Hypothalamus (tissue), 51 donors: ENCODE measurements around the gene ZNF410.
"Not testable (repeated sequence)": the region's sequence is repeated elsewhere in the genome, so short reads cannot be mapped to it uniquely, and the experiment has no call there.

Experiments used
- DNase-seq, 51 donors: peaks; one replicate each; lab custom pipeline; 2025; lab: John Stamatoyannopoulos, UW

ZNF410 gene

GRCh38 chr14:73884438-73885190 lies 2.0 kb upstream of the ZNF410 start:
- no peak for DNase-seq

GRCh38 chr14:73887318-73887616 lies 608 bp downstream of the ZNF410 start:
- DNase-seq, result no peak

- no peak for DNase-seq
Measured at GRCh38 chr14:73887694-73888459, 1.2 kb downstream of the ZNF410 start.

GRCh38 chr14:73888460-73888725 lies 1.7 kb downstream of the ZNF410 start:
- DNase-seq, result no peak

GRCh38 chr14:73888971-73889370 lies 2.3 kb downstream of the ZNF410 start:
- DNase-seq, result no peak

GRCh38 chr14:73889376-73889775 lies 2.7 kb downstream of the ZNF410 start:
- no peak for DNase-seq

- DNase-seq, result not testable (repeated sequence)
Measured at GRCh38 chr14:73894180-73894687, 7.6 kb downstream of the ZNF410 start.

GRCh38 chr14:73895939-73896338 lies 9.3 kb downstream of the ZNF410 start:
- peak in 1 of 51 donors; percentile 28 for DNase-seq

- DNase-seq, result no peak
Measured at GRCh38 chr14:73896521-73896920, 9.9 kb downstream of the ZNF410 start.

GRCh38 chr14:73903028-73903427 lies 16.4 kb downstream of the ZNF410 start:
- no peak for DNase-seq

GRCh38 chr14:73909681-73910080 lies 23.0 kb downstream of the ZNF410 start:
- no peak for DNase-seq

- DNase-seq, result no peak
Measured at GRCh38 chr14:73913256-73913655, 26.6 kb downstream of the ZNF410 start.

- DNase-seq, result no peak
Measured at GRCh38 chr14:73916324-73916723, 29.7 kb downstream of the ZNF410 start.

GRCh38 chr14:73919457-73919856 lies 32.8 kb downstream of the ZNF410 start:
- not testable (repeated sequence) for DNase-seq

- DNase-seq, result no peak
Measured at GRCh38 chr14:73924337-73924736, 37.7 kb downstream of the ZNF410 start.

- DNase-seq, result no peak
Measured at GRCh38 chr14:73935666-73936065, 49.0 kb downstream of the ZNF410 start.

GRCh38 chr14:73936548-73936947 lies 49.9 kb downstream of the ZNF410 start:
- no peak for DNase-seq

GRCh38 chr14:73937012-73937411 lies 50.4 kb downstream of the ZNF410 start:
- DNase-seq, result no peak

GRCh38 chr14:73942180-73942579 lies 55.5 kb downstream of the ZNF410 start:
- no peak for DNase-seq

- DNase-seq, result no peak
Measured at GRCh38 chr14:73943083-73943482, 56.4 kb downstream of the ZNF410 start.

GRCh38 chr14:73944432-73945158 lies 57.9 kb downstream of the ZNF410 start:
- DNase-seq, result no peak
